Measurements from ENCODE around the gene PTPRT.

Gene PTPRT

DNA sequence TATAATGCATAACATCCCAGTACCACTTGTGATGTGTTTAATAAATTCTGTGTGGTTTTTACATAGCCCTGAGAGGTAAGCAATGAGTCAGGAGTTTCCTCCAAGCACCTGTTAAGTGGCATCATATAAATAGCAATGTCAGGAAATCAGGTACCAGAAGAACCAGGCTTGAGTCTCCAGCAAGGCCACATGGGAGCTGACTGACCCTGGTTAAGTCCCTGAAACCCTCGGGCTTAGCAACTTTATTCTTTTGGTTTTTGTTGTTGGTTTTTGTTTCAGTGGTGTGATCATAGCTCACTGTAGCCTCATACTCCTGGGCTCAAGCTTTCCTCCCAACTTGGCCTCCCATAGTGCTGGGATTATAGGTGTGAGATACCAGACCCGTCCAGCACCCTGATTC, 70.0 kb downstream of the PTPRT start:
- no peak for DNase-seq (ENCODE audit: low read depth in 2 of 2)

DNA sequence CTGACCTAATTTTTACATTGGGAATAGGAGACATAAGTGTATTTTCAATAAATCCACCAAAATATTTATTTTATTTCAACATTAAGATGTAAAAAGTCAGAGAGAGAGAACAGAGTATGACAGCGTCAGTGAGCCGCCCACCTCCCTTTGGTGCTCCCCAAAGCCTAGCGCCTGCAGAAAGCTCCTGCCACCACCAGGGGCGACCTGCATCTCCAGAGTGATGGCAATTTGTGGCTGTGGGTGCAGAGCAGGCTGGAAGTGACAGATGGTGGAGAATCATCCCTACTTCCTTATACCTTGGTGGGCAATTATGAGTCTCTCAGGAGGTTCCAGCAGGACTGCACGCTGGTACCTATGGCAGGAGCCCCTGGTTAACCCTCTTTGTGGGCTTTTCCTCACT, 87.3 kb downstream of the PTPRT start:
- no peak for DNase-seq (ENCODE audit: low read depth in 2 of 2)

GRCh38 chr20:43096931-43097260, 92.8 kb downstream of the PTPRT start:
- DNase-seq (ENCODE audit: low read depth in 2 of 2), result no peak

GRCh38 chr20:43096126-43096930, 93.4 kb downstream of the PTPRT start:
- DNase-seq (ENCODE audit: low read depth in 2 of 2), result no peak

GRCh38 chr20:43095034-43095433, 94.7 kb downstream of the PTPRT start:
- no peak for DNase-seq (ENCODE audit: low read depth in 2 of 2)

DNA sequence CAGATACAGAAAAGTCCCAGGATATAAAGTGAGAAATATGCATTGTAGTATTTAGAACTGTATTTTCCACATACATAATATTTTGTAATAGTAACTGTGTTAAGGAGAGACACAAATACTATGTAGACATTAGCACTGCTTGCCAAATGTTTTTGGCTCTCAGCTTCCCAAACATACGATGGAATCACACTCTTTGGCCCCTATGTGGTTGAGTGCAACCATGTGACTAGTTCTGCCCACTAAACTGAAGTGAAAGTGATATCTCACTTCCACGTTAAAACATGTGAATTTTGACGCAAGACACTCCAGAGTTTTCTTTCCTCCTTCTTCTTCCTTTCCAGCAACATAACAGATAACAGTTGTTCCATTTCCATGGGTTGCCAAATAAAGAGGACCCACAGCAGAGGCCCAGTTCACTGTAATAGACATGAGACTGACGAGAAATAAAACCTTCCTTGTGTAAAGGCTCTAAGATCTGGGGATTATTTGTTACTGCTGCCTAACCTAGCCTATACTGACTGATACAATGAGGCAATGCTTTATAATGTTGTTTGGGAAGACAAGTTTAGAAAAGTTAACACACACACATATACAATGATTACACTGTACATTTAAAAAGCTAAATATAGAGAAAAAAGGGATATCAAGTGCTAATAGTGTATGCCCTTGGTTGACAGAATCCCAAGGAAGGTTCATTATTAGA, 97.2 kb downstream of the PTPRT start:
- DNase-seq (ENCODE audit: low read depth in 2 of 2), result no peak

GRCh38 chr20:43068482-43068881, 121.2 kb downstream of the PTPRT start:
- no peak for DNase-seq (ENCODE audit: low read depth in 2 of 2)

DNA sequence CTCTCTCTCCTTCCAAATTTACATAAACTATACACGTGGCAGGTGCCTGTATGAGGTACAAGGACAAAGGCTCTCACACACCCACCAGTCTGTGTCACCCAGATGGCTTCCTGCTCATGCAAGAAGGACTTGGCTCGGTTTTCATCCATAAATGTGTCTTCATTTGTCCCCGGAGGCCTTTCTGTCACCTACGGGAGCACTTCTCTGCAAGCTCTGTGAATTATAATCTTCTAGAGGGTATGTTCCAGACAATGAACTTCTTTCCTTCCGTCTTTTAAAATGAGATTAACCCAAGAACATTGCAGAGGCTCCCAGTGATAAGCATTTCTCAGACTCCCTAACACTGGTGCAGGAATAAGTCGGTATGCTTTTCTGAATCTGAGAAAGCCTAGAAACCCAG, 123.6 kb downstream of the PTPRT start:
- no peak for DNase-seq (ENCODE audit: low read depth in 2 of 2)

- no peak for DNase-seq (ENCODE audit: low read depth in 2 of 2)
Observed at GRCh38 chr20:43065299-43065698, 124.4 kb downstream of the PTPRT start.

DNA sequence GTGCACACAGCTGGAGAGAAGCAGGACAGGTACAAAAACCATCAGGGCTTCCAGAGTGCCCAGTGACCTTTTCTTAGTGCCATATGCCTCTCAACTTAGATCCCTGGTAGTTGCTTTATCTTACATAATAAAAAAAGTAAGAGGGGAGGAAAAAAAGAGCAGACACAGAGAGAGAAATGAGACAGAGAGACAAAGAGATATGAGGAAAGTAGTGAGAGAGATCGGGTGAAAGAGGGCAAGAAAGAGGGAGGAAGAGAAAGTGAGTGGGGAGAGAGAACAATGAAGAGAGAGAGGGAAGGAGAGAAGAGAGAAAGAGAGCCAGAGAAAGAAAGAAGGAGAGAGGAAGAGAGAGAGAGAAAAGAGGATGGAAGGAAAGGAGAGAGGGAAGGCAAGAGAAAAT, 131.6 kb downstream of the PTPRT start:
- no peak for DNase-seq (ENCODE audit: low read depth in 2 of 2)

- no peak for DNase-seq (ENCODE audit: low read depth in 2 of 2)
Observed at GRCh38 chr20:43057317-43057716, 132.4 kb downstream of the PTPRT start.

GRCh38 chr20:43055181-43055884, 134.4 kb downstream of the PTPRT start:
- DNase-seq (ENCODE audit: low read depth in 2 of 2), result no peak

DNA sequence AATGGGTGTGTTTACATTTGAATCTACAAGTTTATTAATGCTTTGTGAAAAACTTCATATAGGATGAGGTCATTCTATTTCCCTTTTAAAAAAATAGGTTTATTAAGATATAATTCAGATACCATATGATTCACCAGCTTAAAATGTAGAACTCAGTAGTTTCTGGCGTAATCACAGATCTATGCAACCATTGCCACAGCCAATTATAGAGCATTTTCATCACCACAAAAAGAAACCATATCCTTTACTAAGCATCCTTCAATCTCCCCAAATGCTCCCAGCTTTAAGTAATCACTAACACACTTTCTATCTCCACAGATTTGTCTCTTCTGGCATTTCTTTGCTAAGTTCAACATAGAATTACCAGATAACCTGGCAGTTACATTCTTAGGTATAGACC, 137.2 kb downstream of the PTPRT start:
- DNase-seq (ENCODE audit: low read depth in 2 of 2), result no peak

DNA sequence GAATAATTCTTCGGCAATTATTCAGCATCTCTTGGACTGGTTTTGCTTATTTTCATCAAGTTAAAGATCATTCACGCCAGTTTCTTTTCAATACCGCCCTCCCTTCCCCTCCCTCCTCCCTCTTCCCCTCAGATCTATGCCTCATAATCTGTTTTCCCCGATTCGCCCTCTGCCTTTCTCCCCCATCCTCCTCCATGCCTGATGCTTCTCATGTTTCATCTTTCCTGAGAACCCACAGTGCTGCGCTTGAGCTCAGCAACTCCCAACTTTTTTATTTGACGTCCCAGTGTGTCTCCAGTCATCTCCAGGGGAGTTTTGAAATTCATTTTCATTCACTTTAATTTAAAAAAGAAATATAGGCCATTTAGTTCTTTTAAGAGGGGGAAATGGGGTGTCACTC, 142.7 kb downstream of the PTPRT start:
- no peak for DNase-seq (ENCODE audit: low read depth in 2 of 2)

GRCh38 chr20:43043887-43044286, 145.8 kb downstream of the PTPRT start:
- no peak for DNase-seq (ENCODE audit: low read depth in 2 of 2)

DNA sequence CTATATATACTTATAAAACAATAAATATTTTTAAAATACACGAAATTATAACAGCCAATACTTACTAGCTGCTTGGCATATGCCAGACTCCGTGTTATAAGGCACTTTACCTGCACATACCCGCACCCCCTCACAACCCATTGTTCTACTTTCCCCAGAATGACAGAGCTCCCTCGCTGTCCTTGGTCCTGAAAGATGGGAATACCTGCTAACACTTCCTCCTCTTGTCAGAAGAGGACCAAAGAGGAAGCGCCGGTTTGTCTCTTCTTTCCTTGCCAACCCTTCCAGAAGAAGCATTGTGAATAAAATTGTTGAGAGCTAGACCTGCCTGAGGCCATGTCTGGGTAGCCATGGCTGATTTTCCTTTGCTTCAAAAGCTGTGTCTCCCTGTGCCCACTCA, 149.3 kb downstream of the PTPRT start:
- DNase-seq (ENCODE audit: low read depth in 2 of 2), result no peak

DNA sequence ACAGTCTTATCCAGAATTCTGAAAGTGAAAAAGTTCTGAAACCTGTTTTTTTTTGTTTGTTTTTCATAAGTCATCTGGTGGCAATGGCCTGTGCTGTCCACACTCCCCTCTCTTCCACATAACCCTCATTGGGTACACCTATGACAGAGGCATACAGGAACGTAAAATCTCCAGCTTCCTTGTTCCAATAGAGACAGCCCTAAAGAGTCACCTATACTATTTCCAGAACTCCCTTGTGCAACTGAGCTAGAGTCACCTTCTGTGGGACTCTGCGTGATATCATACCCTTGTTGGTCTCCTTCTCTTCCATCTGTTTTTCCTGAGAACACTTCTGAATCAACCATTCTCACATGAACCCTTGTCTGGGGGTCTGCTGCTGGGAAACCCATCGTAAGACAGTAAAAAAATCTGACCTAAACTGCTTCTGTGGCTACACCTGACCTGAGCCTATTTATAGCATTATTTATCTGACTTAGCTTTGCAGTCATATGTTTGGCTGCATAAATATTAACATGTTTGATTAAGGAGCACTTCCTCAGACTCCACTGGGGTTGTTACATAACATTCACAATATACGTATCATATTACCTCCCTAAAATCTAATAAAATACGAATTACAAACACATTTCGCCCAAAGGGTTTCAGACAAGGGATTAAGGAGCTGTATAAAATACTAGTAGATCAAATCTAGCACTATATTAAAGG, 151.9 kb downstream of the PTPRT start:
- no peak for DNase-seq (ENCODE audit: low read depth in 2 of 2)

GRCh38 chr20:43034981-43035724, 154.6 kb downstream of the PTPRT start:
- DNase-seq (ENCODE audit: low read depth in 2 of 2), result no peak

DNA sequence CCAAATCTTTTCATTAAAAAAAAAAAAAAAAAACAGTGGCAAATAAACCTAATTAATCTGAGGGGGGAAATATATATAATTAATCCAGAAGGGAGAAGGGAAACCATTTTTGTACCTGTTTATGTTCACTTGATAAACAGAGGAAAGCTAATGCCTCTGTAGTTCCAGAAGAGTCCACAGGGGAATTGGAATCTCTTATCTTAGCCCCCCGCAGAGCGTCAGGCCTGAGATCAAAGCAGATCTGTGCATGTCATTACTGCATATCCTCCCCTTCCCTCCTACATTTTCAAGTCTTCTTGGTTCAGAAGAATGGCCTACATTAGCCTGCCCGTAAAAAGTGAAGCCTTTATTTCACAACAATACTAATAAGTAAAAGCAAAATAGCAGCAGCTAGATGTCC, 157.2 kb downstream of the PTPRT start:
- no peak for DNase-seq (ENCODE audit: low read depth in 2 of 2)

- no peak for DNase-seq (ENCODE audit: low read depth in 2 of 2)
Observed at GRCh38 chr20:43029176-43029575, 160.5 kb downstream of the PTPRT start.

- DNase-seq (ENCODE audit: low read depth in 2 of 2), result no peak
Observed at GRCh38 chr20:43028470-43028869, 161.2 kb downstream of the PTPRT start.

GRCh38 chr20:43023836-43024235, 165.9 kb downstream of the PTPRT start:
- DNase-seq (ENCODE audit: low read depth in 2 of 2), result no peak
